ENCODE results near the gene ANKRD28.

Gene ANKRD28

GRCh38 chr3:15731024-15731423 is 66.8 kb downstream of the ANKRD28 start:
- no peaks in the 10 kb centered on the region for H3K79me2 ChIP-seq (ENCODE audit: insufficient read depth, low read length)
- peaks cover 58% of the 10 kb centered on the region for H3K36me3 ChIP-seq (ENCODE audit: insufficient read depth, low read length)
- no peaks in the 10 kb centered on the region for H4K20me1 ChIP-seq (ENCODE audit: insufficient read depth, low read length)
- H3K9ac ChIP-seq (ENCODE audit: low read length) = no peak overlapping the region
- no peaks in the 10 kb centered on the region for H3K9me3 ChIP-seq (ENCODE audit: low read length)
- H3K4me3 ChIP-seq (ENCODE audit: low read depth, low read length, poor library complexity, severe bottlenecking) = no peak overlapping the region
- no peaks in the 10 kb centered on the region for H3K9me2 ChIP-seq (ENCODE audit: low read depth, low read length)
- H3K27me3 ChIP-seq (ENCODE audit: insufficient read depth, low read length) = no peaks in the 10 kb centered on the region
- no peaks in the 10 kb centered on the region for H3K4me1 ChIP-seq (ENCODE audit: insufficient read depth, low read length, severe bottlenecking)
- no peak overlapping the region for H3K27ac ChIP-seq (ENCODE audit: low read depth, low read length, poor library complexity, severe bottlenecking)
- no peak overlapping the region for H3K4me2 ChIP-seq (ENCODE audit: low read length)
- H3F3A ChIP-seq (ENCODE audit: insufficient read depth, low read length) = no peaks in the 10 kb centered on the region
- no peak for TF ChIP-seq CTCF (IDR thresholded peaks at IDR 0.05; ENCODE audit: low read length)
- no peak for TF ChIP-seq EZH2 (IDR thresholded peaks at IDR 0.05; ENCODE audit: borderline replicate concordance, low read length)
- no peak overlapping the region for H2AFZ ChIP-seq (ENCODE audit: low read length)

GRCh38 chr3:15728766-15729165 is 69.0 kb downstream of the ANKRD28 start:
- Histone ChIP-seq H4K20me1 (ENCODE audit: insufficient read depth, low read length) (no peaks in the 10 kb centered on the region), H3K27me3 (ENCODE audit: insufficient read depth, low read length) (no peaks in the 10 kb centered on the region), H3K9me2 (ENCODE audit: low read depth, low read length) (no peaks in the 10 kb centered on the region), H2AFZ (ENCODE audit: low read length) (no peak overlapping the region), H3K9ac (ENCODE audit: low read length) (no peak overlapping the region), H3K4me1 (ENCODE audit: insufficient read depth, low read length, severe bottlenecking) (no peaks in the 10 kb centered on the region), H3K9me3 (ENCODE audit: low read length) (no peaks in the 10 kb centered on the region), H3K27ac (ENCODE audit: low read depth, low read length, poor library complexity, severe bottlenecking) (no peak overlapping the region), H3F3A (ENCODE audit: insufficient read depth, low read length) (no peaks in the 10 kb centered on the region), H3K79me2 (ENCODE audit: insufficient read depth, low read length) (no peaks in the 10 kb centered on the region), H3K4me2 (ENCODE audit: low read length) (no peak overlapping the region), H3K4me3 (ENCODE audit: low read depth, low read length, poor library complexity, severe bottlenecking) (no peak overlapping the region), H3K36me3 (ENCODE audit: insufficient read depth, low read length) (peaks cover 47% of the 10 kb centered on the region)
- TF ChIP-seq CTCF (IDR thresholded peaks at IDR 0.05; ENCODE audit: low read length) = no peak
- TF ChIP-seq EZH2 (IDR thresholded peaks at IDR 0.05; ENCODE audit: borderline replicate concordance, low read length) = no peak

GRCh38 chr3:15726881-15727280 is 70.9 kb downstream of the ANKRD28 start:
- H2AFZ ChIP-seq (ENCODE audit: low read length) = no peak overlapping the region
- H3K4me2 ChIP-seq (ENCODE audit: low read length) = no peak overlapping the region
- no peaks in the 10 kb centered on the region for H3K4me1 ChIP-seq (ENCODE audit: insufficient read depth, low read length, severe bottlenecking)
- peaks cover 53% of the 10 kb centered on the region for H3K36me3 ChIP-seq (ENCODE audit: insufficient read depth, low read length)
- no peaks in the 10 kb centered on the region for H3F3A ChIP-seq (ENCODE audit: insufficient read depth, low read length)
- no peaks in the 10 kb centered on the region for H3K79me2 ChIP-seq (ENCODE audit: insufficient read depth, low read length)
- no peak overlapping the region for H3K4me3 ChIP-seq (ENCODE audit: low read depth, low read length, poor library complexity, severe bottlenecking)
- H3K9ac ChIP-seq (ENCODE audit: low read length) = no peak overlapping the region
- H4K20me1 ChIP-seq (ENCODE audit: insufficient read depth, low read length) = no peaks in the 10 kb centered on the region
- H3K9me3 ChIP-seq (ENCODE audit: low read length) = no peaks in the 10 kb centered on the region
- no peaks in the 10 kb centered on the region for H3K27me3 ChIP-seq (ENCODE audit: insufficient read depth, low read length)
- TF ChIP-seq EZH2 (IDR thresholded peaks at IDR 0.05; ENCODE audit: borderline replicate concordance, low read length) = no peak
- H3K9me2 ChIP-seq (ENCODE audit: low read depth, low read length) = no peaks in the 10 kb centered on the region
- H3K27ac ChIP-seq (ENCODE audit: low read depth, low read length, poor library complexity, severe bottlenecking) = no peak overlapping the region

GRCh38 chr3:15726043-15726442 is 71.7 kb downstream of the ANKRD28 start:
- Histone ChIP-seq H3K36me3 (ENCODE audit: insufficient read depth, low read length) (peaks cover 56% of the 10 kb centered on the region), H3K4me3 (ENCODE audit: low read depth, low read length, poor library complexity, severe bottlenecking) (no peak overlapping the region), H2AFZ (ENCODE audit: low read length) (no peak overlapping the region), H3K27me3 (ENCODE audit: insufficient read depth, low read length) (no peaks in the 10 kb centered on the region), H3K4me1 (ENCODE audit: insufficient read depth, low read length, severe bottlenecking) (no peaks in the 10 kb centered on the region), H3K9me3 (ENCODE audit: low read length) (no peaks in the 10 kb centered on the region), H3K27ac (ENCODE audit: low read depth, low read length, poor library complexity, severe bottlenecking) (no peak overlapping the region), H3F3A (ENCODE audit: insufficient read depth, low read length) (no peaks in the 10 kb centered on the region), H3K9ac (ENCODE audit: low read length) (no peak overlapping the region), H4K20me1 (ENCODE audit: insufficient read depth, low read length) (no peaks in the 10 kb centered on the region), H3K9me2 (ENCODE audit: low read depth, low read length) (no peaks in the 10 kb centered on the region), H3K79me2 (ENCODE audit: insufficient read depth, low read length) (no peaks in the 10 kb centered on the region), H3K4me2 (ENCODE audit: low read length) (no peak overlapping the region)
- TF ChIP-seq CTCF (IDR thresholded peaks at IDR 0.05; ENCODE audit: low read length) (no peak), EZH2 (IDR thresholded peaks at IDR 0.05; ENCODE audit: borderline replicate concordance, low read length) (no peak)
